CD4-positive, CD25-positive, alpha-beta regulatory T cell (primary cell): ENCODE data around the gene EPHB4. TPM values are rescaled to one million over a fixed set of nuclear protein-coding genes. Genes with fewer than 3 reads are reported as not detected.

Experiments
- ATAC-seq, 2 donors: fragments of 150-1000 bp; cut with Tn5 transposase; one replicate each; pipeline ENCODE4 v1.10.0; 2021; ENCODE audit warnings: low read depth in 2 of 2, moderate number of reproducible peaks in 2 of 2, moderate library complexity in 1 of 2
- DNase-seq, 3 donors: peaks; one replicate each; pipeline versions ENCODE4 v3.0.0 to v3.0.0-alpha.2; 2012 to 2022; ENCODE audit warnings: mixed read lengths in 1 of 3
- H3K27ac ChIP-seq: one replicate; pipeline ENCODE4 v1.7.0; 2013; ENCODE audit warnings: mild to moderate bottlenecking, low read length; ENCODE audit not compliant: insufficient read depth, poor library complexity, severe bottlenecking
- H3K27me3 ChIP-seq: one replicate; pipeline ENCODE4 v1.7.0; 2013; ENCODE audit warnings: low read length; ENCODE audit not compliant: control insufficient read depth, insufficient read depth
- H3K36me3 ChIP-seq: one replicate; pipeline ENCODE4 v1.7.0; 2013; ENCODE audit warnings: mild to moderate bottlenecking, low read length, moderate library complexity; ENCODE audit not compliant: control insufficient read depth, insufficient read depth
- H3K4me1 ChIP-seq: 2 replicates; pipeline ENCODE4 v1.7.0; 2013; ENCODE audit warnings: mild to moderate bottlenecking, low read length; ENCODE audit not compliant: insufficient read depth, control insufficient read depth, poor library complexity, severe bottlenecking
- H3K4me3 ChIP-seq: one replicate; pipeline ENCODE4 v1.7.0; 2013; ENCODE audit warnings: low read depth, mild to moderate bottlenecking, low read length, moderate library complexity
- H3K9me3 ChIP-seq, 2 experiments: 1 replicate in 1 of 2; 2 replicates in 1 of 2; pipeline ENCODE4 v1.7.0; 2013; ENCODE audit warnings: low read length in 2 of 2, mild to moderate bottlenecking in 1 of 2, moderate library complexity in 1 of 2; ENCODE audit not compliant: control insufficient read depth in 2 of 2
- H3K27ac Mint-ChIP-seq, 3 donors: one replicate each; pipeline ENCODE4 v1.8.0; 2020 to 2022; ENCODE audit warnings: mild to moderate bottlenecking in 3 of 3, mixed read lengths in 3 of 3, moderate library complexity in 2 of 3
- H3K27me3 Mint-ChIP-seq: one replicate; pipeline ENCODE4 v1.8.0; 2022; ENCODE audit warnings: mild to moderate bottlenecking, mixed read lengths
- H3K36me3 Mint-ChIP-seq: one replicate; pipeline ENCODE4 v1.8.0; 2020; ENCODE audit warnings: mixed read lengths
- H3K4me1 Mint-ChIP-seq, 4 donors: one replicate each; pipeline ENCODE4 v1.8.0; 2020 to 2022; ENCODE audit warnings: mixed read lengths in 4 of 4, mild to moderate bottlenecking in 1 of 4
- H3K4me3 Mint-ChIP-seq, 4 donors: one replicate each; pipeline ENCODE4 v1.8.0; 2020 to 2022; ENCODE audit warnings: mild to moderate bottlenecking in 4 of 4, mixed read lengths in 4 of 4, moderate library complexity in 3 of 4
- H3K9me3 Mint-ChIP-seq, 7 donors: one replicate each; pipeline ENCODE4 v1.8.0; 2020 to 2022; ENCODE audit warnings: mixed read lengths in 7 of 7, mild to moderate bottlenecking in 3 of 7, moderate library complexity in 2 of 7
- polyA plus RNA-seq, 4 donors: library from polyadenylated mRNA; unstranded; fragments of 300-500 nt; fragmentation: Illumina TruSeq; gene quantifications; one replicate each; pipeline ENCODE4 v1.2.3, GENCODE V29; 2021
- total RNA-seq: library from RNA; stranded (reverse); gene quantifications from one replicate; pipeline ENCODE4 v1.2.3, GENCODE V29; 2022

The EPHB4 gene
- total and polyA plus RNA-seq, 5 donors from 2014 or later = 3.0 TPM; not detected in 4

- Mint-ChIP-seq H3K4me1 (peaks cover 0 to 16% (median 2%) of the 10 kb centered on the region in 4 donors), H3K4me3 (peak within 1 kb of the TSS; percentile 29 to 84 (median 82)), H3K27me3 (no peaks in the 10 kb centered on the region), H3K9me3 (no peaks in the 10 kb centered on the region), H3K36me3 (peaks cover 7% of the 10 kb centered on the region), H3K27ac (peak within 1 kb of the TSS in 2 of 3 donors; percentile 87 to 98)
- no peaks in the 10 kb centered on the region for H3K27me3 ChIP-seq
- DNase-seq = peak; percentile 17 to 54 (median 38)
- H3K4me1 ChIP-seq = peaks cover 17% of the 10 kb centered on the region
- H3K9me3 ChIP-seq = no peaks in the 10 kb centered on the region
- H3K27ac ChIP-seq = peak within 1 kb of the TSS; percentile 65
- ATAC-seq = peak in 1 of 2 donors; percentile 40
- H3K36me3 ChIP-seq = peaks cover 20% of the 10 kb centered on the region
- H3K4me3 ChIP-seq = peak within 1 kb of the TSS; percentile 32
These were observed 39.9 kb upstream of the EPHB4 start, which contains the start of gene TRIP6 for GRCh38 chr7:100867040-100867775. Gene TRIP6, plus strand, starts transcription at chr7:100867387. Its CDS starts 111 bp downstream, at chr7:100867498.

- H3K36me3 ChIP-seq = peaks cover 20% of the 10 kb centered on the region
- no peaks in the 10 kb centered on the region for H3K9me3 Mint-ChIP-seq
- H3K27me3 ChIP-seq = no peaks in the 10 kb centered on the region
- peak overlapping the region; percentile 65 for H3K27ac ChIP-seq
- peak overlapping the region; percentile 32 for H3K4me3 ChIP-seq
- peak overlapping the region in 3 of 4 donors; percentile 81 to 84 (median 84) for H3K4me3 Mint-ChIP-seq
- H3K36me3 Mint-ChIP-seq = peaks cover 7% of the 10 kb centered on the region
- peaks cover 0 to 16% (median 2%) of the 10 kb centered on the region in 4 donors for H3K4me1 Mint-ChIP-seq
- H3K4me1 ChIP-seq = peaks cover 17% of the 10 kb centered on the region
- DNase-seq (no peak), ATAC-seq (no peak)
- peak overlapping the region in 1 of 3 donors; percentile 87 for H3K27ac Mint-ChIP-seq
- H3K27me3 Mint-ChIP-seq = no peaks in the 10 kb centered on the region
- no peaks in the 10 kb centered on the region for H3K9me3 ChIP-seq
These were observed 39.4 kb upstream of the EPHB4 start for GRCh38 chr7:100866729-100867039.

GRCh38 chr7:100865938-100866728 lies 38.8 kb upstream of the EPHB4 start:
- H3K36me3 Mint-ChIP-seq = peaks cover 7% of the 10 kb centered on the region
- Histone ChIP-seq H3K4me3 (no peak overlapping the region), H3K9me3 (no peaks in the 10 kb centered on the region), H3K27me3 (no peaks in the 10 kb centered on the region), H3K36me3 (peaks cover 20% of the 10 kb centered on the region), H3K27ac (peak overlapping the region; percentile 55), H3K4me1 (peaks cover 17% of the 10 kb centered on the region)
- H3K27me3 Mint-ChIP-seq = no peaks in the 10 kb centered on the region
- H3K27ac Mint-ChIP-seq = peak overlapping the region in 2 of 3 donors; percentile 52 to 87
- DNase-seq (peak; percentile 36 to 53 (median 46)), ATAC-seq (peak; percentile 42 to 56)
- H3K4me3 Mint-ChIP-seq = peak overlapping the region in 2 of 4 donors; percentile 27 to 81
- peaks cover 0 to 16% (median 2%) of the 10 kb centered on the region in 4 donors for H3K4me1 Mint-ChIP-seq
- no peaks in the 10 kb centered on the region for H3K9me3 Mint-ChIP-seq

- Histone ChIP-seq H3K36me3 (peaks cover 27% of the 10 kb centered on the region), H3K9me3 (no peaks in the 10 kb centered on the region), H3K27me3 (no peaks in the 10 kb centered on the region), H3K4me3 (no peak overlapping the region), H3K4me1 (peaks cover 17% of the 10 kb centered on the region), H3K27ac (peak overlapping the region; percentile 55)
- Mint-ChIP-seq H3K9me3 (no peaks in the 10 kb centered on the region), H3K27me3 (no peaks in the 10 kb centered on the region), H3K4me1 (peaks cover 0 to 18% (median 2%) of the 10 kb centered on the region in 4 donors), H3K27ac (no peak overlapping the region), H3K4me3 (peak overlapping the region in 1 of 4 donors; percentile 61), H3K36me3 (peaks cover 13% of the 10 kb centered on the region)
- no peak for ATAC-seq
- DNase-seq = no peak
These were observed 38.1 kb upstream of the EPHB4 start for GRCh38 chr7:100865372-100865911.

- Mint-ChIP-seq H3K27ac (no peak overlapping the region), H3K4me1 (peaks cover 0 to 18% (median 2%) of the 10 kb centered on the region in 4 donors), H3K27me3 (no peaks in the 10 kb centered on the region), H3K4me3 (peak overlapping the region in 2 of 4 donors; percentile 9 to 43), H3K9me3 (no peaks in the 10 kb centered on the region), H3K36me3 (peaks cover 23% of the 10 kb centered on the region)
- ATAC-seq = no peak
- Histone ChIP-seq H3K27me3 (no peaks in the 10 kb centered on the region), H3K36me3 (peaks cover 37% of the 10 kb centered on the region), H3K27ac (no peak overlapping the region), H3K4me1 (peaks cover 17% of the 10 kb centered on the region), H3K9me3 (no peaks in the 10 kb centered on the region), H3K4me3 (no peak overlapping the region)
- no peak for DNase-seq
These were observed 37.0 kb upstream of the EPHB4 start for GRCh38 chr7:100864263-100864845.

- DNase-seq (no peak), ATAC-seq (no peak)
- H3K9me3 ChIP-seq = no peaks in the 10 kb centered on the region
- no peaks in the 10 kb centered on the region for H3K27me3 ChIP-seq
- H3K36me3 Mint-ChIP-seq = peaks cover 28% of the 10 kb centered on the region
- H3K9me3 Mint-ChIP-seq = no peaks in the 10 kb centered on the region
- peaks cover 0 to 18% (median 2%) of the 10 kb centered on the region in 4 donors for H3K4me1 Mint-ChIP-seq
- peaks cover 17% of the 10 kb centered on the region for H3K4me1 ChIP-seq
- no peak overlapping the region for H3K27ac ChIP-seq
- H3K27ac Mint-ChIP-seq = no peak overlapping the region
- H3K4me3 ChIP-seq = no peak overlapping the region
- H3K27me3 Mint-ChIP-seq = no peaks in the 10 kb centered on the region
- H3K4me3 Mint-ChIP-seq = peak overlapping the region in 1 of 4 donors; percentile 27
- H3K36me3 ChIP-seq = peaks cover 41% of the 10 kb centered on the region
These were observed 36.2 kb upstream of the EPHB4 start for GRCh38 chr7:100863406-100863950.

GRCh38 chr7:100861616-100861985 lies 34.3 kb upstream of the EPHB4 start:
- no peaks in the 10 kb centered on the region for H3K9me3 ChIP-seq
- H3K27ac ChIP-seq = no peak overlapping the region
- no peaks in the 10 kb centered on the region for H3K9me3 Mint-ChIP-seq
- H3K27me3 Mint-ChIP-seq = no peaks in the 10 kb centered on the region
- H3K36me3 ChIP-seq = peaks cover 47% of the 10 kb centered on the region
- H3K4me3 Mint-ChIP-seq = no peak overlapping the region
- ATAC-seq = no peak
- peaks cover 34% of the 10 kb centered on the region for H3K36me3 Mint-ChIP-seq
- H3K4me1 ChIP-seq = peaks cover 3% of the 10 kb centered on the region
- no peak overlapping the region for H3K4me3 ChIP-seq
- H3K27ac Mint-ChIP-seq = no peak overlapping the region
- no peak for DNase-seq
- peaks cover 0 to 12% (median 2%) of the 10 kb centered on the region in 4 donors for H3K4me1 Mint-ChIP-seq
- no peaks in the 10 kb centered on the region for H3K27me3 ChIP-seq
